ENCODE results near the gene USPL1.
"Not testable (repeated sequence)": the region's sequence is repeated elsewhere in the genome, so short reads cannot be mapped to it uniquely, and the experiment has no call there.

USPL1 gene

GRCh38 chr13:30617315-30618185 is at the start of gene USPL1:
Gene USPL1, plus strand, starts transcription at chr13:30617920. Its CDS starts 3,221 bp downstream, at chr13:30621141.
- peak; percentile 99 for DNase-seq

- DNase-seq: no peak
Measured at GRCh38 chr13:30569901-30570576, 47.7 kb upstream of the USPL1 start.

GRCh38 chr13:30570691-30571090 is 47.0 kb upstream of the USPL1 start:
- DNase-seq: no peak

- DNase-seq: no peak
Measured at GRCh38 chr13:30572859-30573275, 44.9 kb upstream of the USPL1 start.

GRCh38 chr13:30576528-30576927 is 41.2 kb upstream of the USPL1 start:
- DNase-seq: no peak

GRCh38 chr13:30577401-30577852 is 40.3 kb upstream of the USPL1 start:
- no peak for DNase-seq

- no peak for DNase-seq
Measured at GRCh38 chr13:30580852-30581502, 36.7 kb upstream of the USPL1 start.

GRCh38 chr13:30581582-30581981 is 36.1 kb upstream of the USPL1 start:
- no peak for DNase-seq

- no peak for DNase-seq
Measured at GRCh38 chr13:30584051-30584731, 33.5 kb upstream of the USPL1 start.

GRCh38 chr13:30585748-30586262 is 31.9 kb upstream of the USPL1 start:
- no peak for DNase-seq

- DNase-seq: no peak
Measured at GRCh38 chr13:30587231-30587630, 30.5 kb upstream of the USPL1 start.

- DNase-seq: no peak
Measured at GRCh38 chr13:30587739-30588138, 30.0 kb upstream of the USPL1 start.

- DNase-seq: peak; percentile 13
Measured at GRCh38 chr13:30593001-30593400, 24.7 kb upstream of the USPL1 start.

- DNase-seq: no peak
Measured at GRCh38 chr13:30600496-30600895, 17.2 kb upstream of the USPL1 start.

- DNase-seq: no peak
Measured at GRCh38 chr13:30601836-30602235, 15.9 kb upstream of the USPL1 start.

- no peak for DNase-seq
Measured at GRCh38 chr13:30605052-30605451, 12.7 kb upstream of the USPL1 start.

GRCh38 chr13:30607186-30607585 is 10.5 kb upstream of the USPL1 start:
- DNase-seq: not testable (repeated sequence)

GRCh38 chr13:30607908-30608307 is 9.8 kb upstream of the USPL1 start:
- no peak for DNase-seq

GRCh38 chr13:30608364-30608763 is 9.4 kb upstream of the USPL1 start:
- DNase-seq: no peak

- DNase-seq: no peak
Measured at GRCh38 chr13:30610311-30610710, 7.4 kb upstream of the USPL1 start.

GRCh38 chr13:30615481-30615865 is 2.2 kb upstream of the USPL1 start:
- no peak for DNase-seq

- DNase-seq: peak; percentile 50
Measured at GRCh38 chr13:30615866-30616541, 1.7 kb upstream of the USPL1 start.
